ENCODE results near the gene GLG1.

Gene GLG1

GRCh38 chr16:74607962-74608356 lies 1.0 kb upstream of the GLG1 start:
- TF ChIP-seq GABPA (IDR thresholded peaks at IDR 0.05; ENCODE audit: low read depth) (no peak), SPI1 (IDR thresholded peaks at IDR 0.05; ENCODE audit: borderline replicate concordance, low read depth) (no peak), POLR2AphosphoS5 (IDR thresholded peaks at IDR 0.05; ENCODE audit: low read depth) (no peak)
- TF ChIP-seq, protein P1, sequence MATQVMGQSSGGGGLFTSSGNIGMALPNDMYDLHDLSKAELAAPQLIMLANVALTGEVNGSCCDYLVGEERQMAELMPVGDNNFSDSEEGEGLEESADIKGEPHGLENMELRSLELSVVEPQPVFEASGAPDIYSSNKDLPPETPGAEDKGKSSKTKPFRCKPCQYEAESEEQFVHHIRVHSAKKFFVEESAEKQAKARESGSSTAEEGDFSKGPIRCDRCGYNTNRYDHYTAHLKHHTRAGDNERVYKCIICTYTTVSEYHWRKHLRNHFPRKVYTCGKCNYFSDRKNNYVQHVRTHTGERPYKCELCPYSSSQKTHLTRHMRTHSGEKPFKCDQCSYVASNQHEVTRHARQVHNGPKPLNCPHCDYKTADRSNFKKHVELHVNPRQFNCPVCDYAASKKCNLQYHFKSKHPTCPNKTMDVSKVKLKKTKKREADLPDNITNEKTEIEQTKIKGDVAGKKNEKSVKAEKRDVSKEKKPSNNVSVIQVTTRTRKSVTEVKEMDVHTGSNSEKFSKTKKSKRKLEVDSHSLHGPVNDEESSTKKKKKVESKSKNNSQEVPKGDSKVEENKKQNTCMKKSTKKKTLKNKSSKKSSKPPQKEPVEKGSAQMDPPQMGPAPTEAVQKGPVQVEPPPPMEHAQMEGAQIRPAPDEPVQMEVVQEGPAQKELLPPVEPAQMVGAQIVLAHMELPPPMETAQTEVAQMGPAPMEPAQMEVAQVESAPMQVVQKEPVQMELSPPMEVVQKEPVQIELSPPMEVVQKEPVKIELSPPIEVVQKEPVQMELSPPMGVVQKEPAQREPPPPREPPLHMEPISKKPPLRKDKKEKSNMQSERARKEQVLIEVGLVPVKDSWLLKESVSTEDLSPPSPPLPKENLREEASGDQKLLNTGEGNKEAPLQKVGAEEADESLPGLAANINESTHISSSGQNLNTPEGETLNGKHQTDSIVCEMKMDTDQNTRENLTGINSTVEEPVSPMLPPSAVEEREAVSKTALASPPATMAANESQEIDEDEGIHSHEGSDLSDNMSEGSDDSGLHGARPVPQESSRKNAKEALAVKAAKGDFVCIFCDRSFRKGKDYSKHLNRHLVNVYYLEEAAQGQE (IDR thresholded peaks at IDR 0.05; ENCODE audit: insufficient replicate concordance, low read depth): no peak
- TF ChIP-seq, protein P2, sequence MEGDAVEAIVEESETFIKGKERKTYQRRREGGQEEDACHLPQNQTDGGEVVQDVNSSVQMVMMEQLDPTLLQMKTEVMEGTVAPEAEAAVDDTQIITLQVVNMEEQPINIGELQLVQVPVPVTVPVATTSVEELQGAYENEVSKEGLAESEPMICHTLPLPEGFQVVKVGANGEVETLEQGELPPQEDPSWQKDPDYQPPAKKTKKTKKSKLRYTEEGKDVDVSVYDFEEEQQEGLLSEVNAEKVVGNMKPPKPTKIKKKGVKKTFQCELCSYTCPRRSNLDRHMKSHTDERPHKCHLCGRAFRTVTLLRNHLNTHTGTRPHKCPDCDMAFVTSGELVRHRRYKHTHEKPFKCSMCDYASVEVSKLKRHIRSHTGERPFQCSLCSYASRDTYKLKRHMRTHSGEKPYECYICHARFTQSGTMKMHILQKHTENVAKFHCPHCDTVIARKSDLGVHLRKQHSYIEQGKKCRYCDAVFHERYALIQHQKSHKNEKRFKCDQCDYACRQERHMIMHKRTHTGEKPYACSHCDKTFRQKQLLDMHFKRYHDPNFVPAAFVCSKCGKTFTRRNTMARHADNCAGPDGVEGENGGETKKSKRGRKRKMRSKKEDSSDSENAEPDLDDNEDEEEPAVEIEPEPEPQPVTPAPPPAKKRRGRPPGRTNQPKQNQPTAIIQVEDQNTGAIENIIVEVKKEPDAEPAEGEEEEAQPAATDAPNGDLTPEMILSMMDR (IDR thresholded peaks at IDR 0.05; ENCODE audit: insufficient read depth, low read length): no peak
- Histone ChIP-seq H3K4me3 (replicated peaks; ENCODE audit: insufficient read depth, low read length) (no peak overlapping the region), H3K27me3 (ENCODE audit: insufficient read depth, poor library complexity, severe bottlenecking) (no peaks in the 10 kb centered on the region), H3K27ac (replicated peaks) (no peak overlapping the region)
- no peak for DNase-seq (ENCODE audit: low read depth in 1 of 2, low spot score in 1 of 2)

DNA sequence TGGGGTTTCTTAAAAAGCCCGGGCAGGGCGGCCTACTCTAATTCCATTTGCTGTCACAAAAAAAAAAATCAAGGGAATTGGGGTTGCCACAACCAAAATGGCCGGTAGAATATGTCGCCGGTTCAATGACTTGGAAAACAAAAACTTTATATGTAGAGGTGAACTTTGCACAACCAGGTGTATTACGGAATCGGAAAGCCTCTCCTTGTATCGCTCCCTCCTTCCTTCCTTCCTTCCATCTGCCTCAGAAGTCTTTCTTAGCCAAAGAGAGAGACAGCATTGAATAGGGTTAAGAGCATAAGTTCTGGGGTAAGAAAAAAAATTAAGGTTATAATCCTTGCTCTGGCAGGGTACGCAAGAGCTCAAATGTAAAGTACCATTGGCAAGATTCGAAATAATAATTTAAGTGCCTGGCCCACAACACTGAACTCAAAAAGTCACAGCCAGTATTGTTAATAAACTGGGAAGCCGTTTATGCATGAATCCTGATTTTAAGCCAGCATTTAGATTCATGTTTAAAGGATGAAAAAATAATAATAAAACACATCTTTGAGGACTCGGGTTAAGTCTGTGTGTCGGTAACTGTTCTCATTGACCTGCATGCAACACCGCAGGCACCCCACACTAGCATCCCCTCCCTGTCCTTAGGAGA lies 522 bp upstream of the GLG1 start:
- Histone ChIP-seq H3K27ac (replicated peaks) (peak overlapping the region; percentile 77), H3K4me3 (replicated peaks; ENCODE audit: insufficient read depth, low read length) (peak overlapping the region; percentile 95), H3K27me3 (ENCODE audit: insufficient read depth, poor library complexity, severe bottlenecking) (no peaks in the 10 kb centered on the region)
- no peak for DNase-seq (ENCODE audit: low read depth in 1 of 2, low spot score in 1 of 2)
- TF ChIP-seq GABPA (IDR thresholded peaks at IDR 0.05; ENCODE audit: low read depth) (no peak), POLR2AphosphoS5 (IDR thresholded peaks at IDR 0.05; ENCODE audit: low read depth) (peak; percentile 80; the same call in 1 of the 2 replicates)

GRCh38 chr16:74605746-74606520 lies 981 bp downstream of the GLG1 start:
- no peak for TF ChIP-seq SPI1 (IDR thresholded peaks at IDR 0.05; ENCODE audit: borderline replicate concordance, low read depth)
- TF ChIP-seq, protein P2 (IDR thresholded peaks at IDR 0.05; ENCODE audit: insufficient read depth, low read length): no peak
- TF ChIP-seq, protein P1 (IDR thresholded peaks at IDR 0.05; ENCODE audit: insufficient replicate concordance, low read depth): no peak
- no peak for TF ChIP-seq GABPA (IDR thresholded peaks at IDR 0.05; ENCODE audit: low read depth)
- no peak for TF ChIP-seq POLR2AphosphoS5 (IDR thresholded peaks at IDR 0.05; ENCODE audit: low read depth)
- no peaks in the 10 kb centered on the region for H3K27me3 ChIP-seq (ENCODE audit: insufficient read depth, poor library complexity, severe bottlenecking)
- peak overlapping the region; percentile 95 for H3K4me3 ChIP-seq (replicated peaks; ENCODE audit: insufficient read depth, low read length)
- DNase-seq (ENCODE audit: low read depth in 1 of 2, low spot score in 1 of 2): peak in 1 of 2 experiments; percentile 8
- H3K27ac ChIP-seq (replicated peaks): peak overlapping the region; percentile 77

- H3K27ac ChIP-seq (replicated peaks): no peak overlapping the region
- no peak for TF ChIP-seq SPI1 (IDR thresholded peaks at IDR 0.05; ENCODE audit: borderline replicate concordance, low read depth)
- H3K27me3 ChIP-seq (ENCODE audit: insufficient read depth, poor library complexity, severe bottlenecking): no peaks in the 10 kb centered on the region
- no peak for DNase-seq (ENCODE audit: low read depth in 1 of 2, low spot score in 1 of 2)
- peak overlapping the region; percentile 95 for H3K4me3 ChIP-seq (replicated peaks; ENCODE audit: insufficient read depth, low read length)
Measured at GRCh38 chr16:74605332-74605731, 1.6 kb downstream of the GLG1 start.
